ENCODE results near the gene CPD. TPM values are rescaled to one million over a fixed set of nuclear protein-coding genes. Genes with fewer than 3 reads are reported as not detected.

Gene CPD
- total and polyA plus RNA-seq, 9 of the 15 experiments (the other 6 are each of a cell fraction or from before 2014, with no cell fraction given), result 4.5 to 24.4 (median 20.4) TPM

DNA sequence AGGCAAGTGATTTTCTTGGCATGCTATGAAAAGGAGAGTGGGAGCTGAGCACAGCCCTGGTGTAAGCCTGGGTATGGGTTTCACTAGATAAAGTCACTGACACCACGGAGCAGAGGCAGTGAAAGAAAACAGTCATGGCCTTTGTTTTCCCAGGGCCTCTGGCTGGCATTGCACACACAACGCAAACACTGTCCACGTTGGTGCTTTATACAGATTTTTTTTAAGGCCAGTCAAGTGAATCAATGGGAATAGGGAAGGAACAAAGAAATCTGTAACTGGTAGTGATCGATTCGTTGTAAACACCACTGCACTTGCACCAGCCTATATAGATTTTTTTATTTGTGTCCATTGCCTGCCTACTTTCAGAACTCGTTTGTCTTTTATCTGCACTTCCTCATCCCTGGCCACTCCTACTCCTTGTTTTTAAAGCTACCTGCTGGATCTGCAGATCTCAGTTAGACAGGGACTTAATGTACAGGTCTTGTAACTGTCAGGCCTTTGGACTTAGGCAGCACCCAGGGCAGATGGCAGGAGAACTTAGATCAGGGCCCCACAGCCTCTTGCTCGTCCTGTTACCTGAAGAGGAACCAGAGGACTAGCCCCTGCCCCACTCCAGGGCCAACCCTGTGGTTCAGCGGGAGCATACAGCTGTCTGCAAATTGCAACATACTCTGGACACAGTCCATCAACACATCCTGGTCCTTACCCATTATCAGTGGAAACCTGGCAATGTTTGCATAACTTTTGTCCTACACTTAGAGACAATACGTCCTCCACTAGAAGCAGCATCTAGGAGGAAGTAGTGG, 34.2 kb upstream of the CPD start (continued):
- TF ChIP-seq, protein P1, sequence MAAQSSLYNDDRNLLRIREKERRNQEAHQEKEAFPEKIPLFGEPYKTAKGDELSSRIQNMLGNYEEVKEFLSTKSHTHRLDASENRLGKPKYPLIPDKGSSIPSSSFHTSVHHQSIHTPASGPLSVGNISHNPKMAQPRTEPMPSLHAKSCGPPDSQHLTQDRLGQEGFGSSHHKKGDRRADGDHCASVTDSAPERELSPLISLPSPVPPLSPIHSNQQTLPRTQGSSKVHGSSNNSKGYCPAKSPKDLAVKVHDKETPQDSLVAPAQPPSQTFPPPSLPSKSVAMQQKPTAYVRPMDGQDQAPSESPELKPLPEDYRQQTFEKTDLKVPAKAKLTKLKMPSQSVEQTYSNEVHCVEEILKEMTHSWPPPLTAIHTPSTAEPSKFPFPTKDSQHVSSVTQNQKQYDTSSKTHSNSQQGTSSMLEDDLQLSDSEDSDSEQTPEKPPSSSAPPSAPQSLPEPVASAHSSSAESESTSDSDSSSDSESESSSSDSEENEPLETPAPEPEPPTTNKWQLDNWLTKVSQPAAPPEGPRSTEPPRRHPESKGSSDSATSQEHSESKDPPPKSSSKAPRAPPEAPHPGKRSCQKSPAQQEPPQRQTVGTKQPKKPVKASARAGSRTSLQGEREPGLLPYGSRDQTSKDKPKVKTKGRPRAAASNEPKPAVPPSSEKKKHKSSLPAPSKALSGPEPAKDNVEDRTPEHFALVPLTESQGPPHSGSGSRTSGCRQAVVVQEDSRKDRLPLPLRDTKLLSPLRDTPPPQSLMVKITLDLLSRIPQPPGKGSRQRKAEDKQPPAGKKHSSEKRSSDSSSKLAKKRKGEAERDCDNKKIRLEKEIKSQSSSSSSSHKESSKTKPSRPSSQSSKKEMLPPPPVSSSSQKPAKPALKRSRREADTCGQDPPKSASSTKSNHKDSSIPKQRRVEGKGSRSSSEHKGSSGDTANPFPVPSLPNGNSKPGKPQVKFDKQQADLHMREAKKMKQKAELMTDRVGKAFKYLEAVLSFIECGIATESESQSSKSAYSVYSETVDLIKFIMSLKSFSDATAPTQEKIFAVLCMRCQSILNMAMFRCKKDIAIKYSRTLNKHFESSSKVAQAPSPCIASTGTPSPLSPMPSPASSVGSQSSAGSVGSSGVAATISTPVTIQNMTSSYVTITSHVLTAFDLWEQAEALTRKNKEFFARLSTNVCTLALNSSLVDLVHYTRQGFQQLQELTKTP (IDR thresholded peaks at IDR 0.05; ENCODE audit: low read depth in 1 of 2, partially characterized antibody in 2 of 2), result peak in 1 of 2 experiments; percentile 57
- TF ChIP-seq SUPT5H (IDR thresholded peaks at IDR 0.05) (no peak), MEF2A (IDR thresholded peaks at IDR 0.05; ENCODE audit: control insufficient read depth, low read depth, low read length) (no peak), KLF16 (IDR thresholded peaks at IDR 0.05) (peak; percentile 71), TEAD4 (IDR thresholded peaks at IDR 0.05; ENCODE audit: low read length) (peak; percentile 82), TEAD4 (CRISPR knock-in tag; IDR thresholded peaks at IDR 0.05; ENCODE audit: borderline replicate concordance) (no peak), TOE1 (IDR thresholded peaks at IDR 0.05; ENCODE audit: borderline replicate concordance) (peak; percentile 28; the same call in 1 of the 2 replicates), TOE1 (CRISPR knock-in tag; IDR thresholded peaks at IDR 0.05; ENCODE audit: borderline replicate concordance, low read depth) (no peak), L3MBTL2 (IDR thresholded peaks at IDR 0.05) (no peak), ELF2 (CRISPR knock-in tag; IDR thresholded peaks at IDR 0.05) (peak; percentile 60; the same call in 1 of the 2 replicates), GATA2 (CRISPR knock-in tag; IDR thresholded peaks at IDR 0.05) (no peak), NUFIP1 (IDR thresholded peaks at IDR 0.05; ENCODE audit: partially characterized antibody) (no peak), RBM39 (optimal IDR thresholded peaks at IDR 0.05; ENCODE audit: low read depth, low read length) (no peak), PHB (CRISPR knock-in tag; IDR thresholded peaks at IDR 0.05) (no peak), SMC3 (conservative IDR thresholded peaks at IDR 0.05; ENCODE audit: insufficient read depth, low read depth, low read length) (no peak), SMAD4 (CRISPR knock-in tag; conservative IDR thresholded peaks at IDR 0.05) (peak; percentile 83)
- TF ChIP-seq, protein P2, sequence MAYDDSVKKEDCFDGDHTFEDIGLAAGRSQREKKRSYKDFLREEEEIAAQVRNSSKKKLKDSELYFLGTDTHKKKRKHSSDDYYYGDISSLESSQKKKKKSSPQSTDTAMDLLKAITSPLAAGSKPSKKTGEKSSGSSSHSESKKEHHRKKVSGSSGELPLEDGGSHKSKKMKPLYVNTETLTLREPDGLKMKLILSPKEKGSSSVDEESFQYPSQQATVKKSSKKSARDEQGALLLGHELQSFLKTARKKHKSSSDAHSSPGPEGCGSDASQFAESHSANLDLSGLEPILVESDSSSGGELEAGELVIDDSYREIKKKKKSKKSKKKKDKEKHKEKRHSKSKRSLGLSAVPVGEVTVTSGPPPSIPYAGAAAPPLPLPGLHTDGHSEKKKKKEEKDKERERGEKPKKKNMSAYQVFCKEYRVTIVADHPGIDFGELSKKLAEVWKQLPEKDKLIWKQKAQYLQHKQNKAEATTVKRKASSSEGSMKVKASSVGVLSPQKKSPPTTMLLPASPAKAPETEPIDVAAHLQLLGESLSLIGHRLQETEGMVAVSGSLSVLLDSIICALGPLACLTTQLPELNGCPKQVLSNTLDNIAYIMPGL (CRISPR knock-in tag; IDR thresholded peaks at IDR 0.05), result no peak
- TF ChIP-seq, protein P3, sequence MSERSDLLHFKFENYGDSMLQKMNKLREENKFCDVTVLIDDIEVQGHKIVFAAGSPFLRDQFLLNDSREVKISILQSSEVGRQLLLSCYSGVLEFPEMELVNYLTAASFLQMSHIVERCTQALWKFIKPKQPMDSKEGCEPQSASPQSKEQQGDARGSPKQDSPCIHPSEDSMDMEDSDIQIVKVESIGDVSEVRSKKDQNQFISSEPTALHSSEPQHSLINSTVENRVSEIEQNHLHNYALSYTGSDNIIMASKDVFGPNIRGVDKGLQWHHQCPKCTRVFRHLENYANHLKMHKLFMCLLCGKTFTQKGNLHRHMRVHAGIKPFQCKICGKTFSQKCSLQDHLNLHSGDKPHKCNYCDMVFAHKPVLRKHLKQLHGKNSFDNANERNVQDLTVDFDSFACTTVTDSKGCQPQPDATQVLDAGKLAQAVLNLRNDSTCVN (CRISPR knock-in tag; IDR thresholded peaks at IDR 0.05), result no peak
- TF ChIP-seq, protein P4, sequence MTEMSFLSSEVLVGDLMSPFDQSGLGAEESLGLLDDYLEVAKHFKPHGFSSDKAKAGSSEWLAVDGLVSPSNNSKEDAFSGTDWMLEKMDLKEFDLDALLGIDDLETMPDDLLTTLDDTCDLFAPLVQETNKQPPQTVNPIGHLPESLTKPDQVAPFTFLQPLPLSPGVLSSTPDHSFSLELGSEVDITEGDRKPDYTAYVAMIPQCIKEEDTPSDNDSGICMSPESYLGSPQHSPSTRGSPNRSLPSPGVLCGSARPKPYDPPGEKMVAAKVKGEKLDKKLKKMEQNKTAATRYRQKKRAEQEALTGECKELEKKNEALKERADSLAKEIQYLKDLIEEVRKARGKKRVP (CRISPR knock-in tag; IDR thresholded peaks at IDR 0.05), result no peak
- TF ChIP-seq, protein P5, sequence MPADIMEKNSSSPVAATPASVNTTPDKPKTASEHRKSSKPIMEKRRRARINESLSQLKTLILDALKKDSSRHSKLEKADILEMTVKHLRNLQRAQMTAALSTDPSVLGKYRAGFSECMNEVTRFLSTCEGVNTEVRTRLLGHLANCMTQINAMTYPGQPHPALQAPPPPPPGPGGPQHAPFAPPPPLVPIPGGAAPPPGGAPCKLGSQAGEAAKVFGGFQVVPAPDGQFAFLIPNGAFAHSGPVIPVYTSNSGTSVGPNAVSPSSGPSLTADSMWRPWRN (IDR thresholded peaks at IDR 0.05; ENCODE audit: low read depth), result no peak; the same call in 1 of the 2 replicates
